ENCODE results near the gene SLC25A11. TPM values are rescaled to one million over a fixed set of nuclear protein-coding genes. Genes with fewer than 3 reads are reported as not detected.

Gene SLC25A11
- total RNA-seq, 1 experiment from 2014 or later: 75.1 TPM

DNA sequence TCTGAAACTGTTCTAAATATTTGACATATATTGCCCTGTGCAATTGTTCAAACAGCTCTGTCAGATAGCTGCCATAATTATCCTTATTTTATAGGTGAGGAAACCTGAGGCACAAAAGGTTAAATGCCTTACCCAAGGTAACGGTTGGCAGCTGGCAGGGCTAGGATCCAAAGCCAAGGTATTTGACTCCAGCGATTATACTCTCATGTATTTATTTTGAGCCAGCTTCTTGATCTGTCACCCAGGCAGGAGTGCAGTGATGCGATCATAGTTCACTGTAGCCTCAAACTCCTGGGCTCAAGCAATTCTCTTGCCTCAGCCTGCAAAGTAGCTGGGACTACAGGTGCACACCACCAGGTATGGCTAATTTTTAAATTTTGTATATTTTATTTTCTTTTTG lies 18.3 kb upstream of the SLC25A11 start:
- H3K79me2 ChIP-seq (ENCODE audit: insufficient read depth, low read length): no peaks in the 10 kb centered on the region
- H3K9me3 ChIP-seq (ENCODE audit: control insufficient read depth in 1 of 2, insufficient read depth in 1 of 2, low read depth in 1 of 2, low read length in 2 of 2): no peaks in the 10 kb centered on the region
- ATAC-seq (no peak), DNase-seq (ENCODE audit: low read depth, low spot score) (no peak)
- H3K4me1 ChIP-seq (ENCODE audit: control insufficient read depth in 1 of 2, insufficient read depth in 2 of 2, low read length in 2 of 2): peaks cover 4 to 16% of the 10 kb centered on the region in 2 experiments; a peak in 2 of 4 replicates
- H3K36me3 ChIP-seq (ENCODE audit: control insufficient read depth in 1 of 2, insufficient read depth in 2 of 2, low read length in 2 of 2): no peaks in the 10 kb centered on the region
- H3K9me2 ChIP-seq (ENCODE audit: insufficient read depth): no peaks in the 10 kb centered on the region
- H3K4me3 ChIP-seq (replicated peaks in 1 of 2; ENCODE audit: low read depth in 1 of 2, low read length in 2 of 2): no peak overlapping the region
- TF ChIP-seq ELF1 (IDR thresholded peaks at IDR 0.05; ENCODE audit: borderline replicate concordance, low read depth) (no peak), CEBPB (IDR thresholded peaks at IDR 0.05; ENCODE audit: low read depth) (no peak), POLR2A (IDR thresholded peaks at IDR 0.05; ENCODE audit: borderline replicate concordance, extremely low read depth, insufficient read depth, insufficient read length) (no peak), SIN3A (IDR thresholded peaks at IDR 0.05; ENCODE audit: low read depth) (no peak), SP1 (IDR thresholded peaks at IDR 0.05; ENCODE audit: low read depth) (no peak), TCF7L2 (IDR thresholded peaks at IDR 0.05; ENCODE audit: borderline replicate concordance, extremely low read depth, insufficient read depth, insufficient read length) (no peak), EZH2phosphoT487 (IDR thresholded peaks at IDR 0.05; ENCODE audit: borderline replicate concordance) (no peak), RAD21 (IDR thresholded peaks at IDR 0.05; ENCODE audit: low read depth) (no peak), EGR1 (IDR thresholded peaks at IDR 0.05; ENCODE audit: low read depth) (no peak), EZH2 (IDR thresholded peaks at IDR 0.05) (no peak), FOSL1 (IDR thresholded peaks at IDR 0.05; ENCODE audit: low read depth) (no peak), ZNF274 (IDR thresholded peaks at IDR 0.05; ENCODE audit: low read depth, low read length) (no peak), ZFX (IDR thresholded peaks at IDR 0.05) (no peak), JUND (IDR thresholded peaks at IDR 0.05) (no peak), SRF (IDR thresholded peaks at IDR 0.05; ENCODE audit: low read depth) (no peak)
- TF ChIP-seq, protein P1, sequence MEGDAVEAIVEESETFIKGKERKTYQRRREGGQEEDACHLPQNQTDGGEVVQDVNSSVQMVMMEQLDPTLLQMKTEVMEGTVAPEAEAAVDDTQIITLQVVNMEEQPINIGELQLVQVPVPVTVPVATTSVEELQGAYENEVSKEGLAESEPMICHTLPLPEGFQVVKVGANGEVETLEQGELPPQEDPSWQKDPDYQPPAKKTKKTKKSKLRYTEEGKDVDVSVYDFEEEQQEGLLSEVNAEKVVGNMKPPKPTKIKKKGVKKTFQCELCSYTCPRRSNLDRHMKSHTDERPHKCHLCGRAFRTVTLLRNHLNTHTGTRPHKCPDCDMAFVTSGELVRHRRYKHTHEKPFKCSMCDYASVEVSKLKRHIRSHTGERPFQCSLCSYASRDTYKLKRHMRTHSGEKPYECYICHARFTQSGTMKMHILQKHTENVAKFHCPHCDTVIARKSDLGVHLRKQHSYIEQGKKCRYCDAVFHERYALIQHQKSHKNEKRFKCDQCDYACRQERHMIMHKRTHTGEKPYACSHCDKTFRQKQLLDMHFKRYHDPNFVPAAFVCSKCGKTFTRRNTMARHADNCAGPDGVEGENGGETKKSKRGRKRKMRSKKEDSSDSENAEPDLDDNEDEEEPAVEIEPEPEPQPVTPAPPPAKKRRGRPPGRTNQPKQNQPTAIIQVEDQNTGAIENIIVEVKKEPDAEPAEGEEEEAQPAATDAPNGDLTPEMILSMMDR (IDR thresholded peaks at IDR 0.05 in 2 of 3, conservative IDR thresholded peaks at IDR 0.05 in 1 of 3; ENCODE audit: borderline replicate concordance in 1 of 3, insufficient read depth in 1 of 3, low read depth in 2 of 3, low read length in 2 of 3): no peak
- TF ChIP-seq, protein P2, sequence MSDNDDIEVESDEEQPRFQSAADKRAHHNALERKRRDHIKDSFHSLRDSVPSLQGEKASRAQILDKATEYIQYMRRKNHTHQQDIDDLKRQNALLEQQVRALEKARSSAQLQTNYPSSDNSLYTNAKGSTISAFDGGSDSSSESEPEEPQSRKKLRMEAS (IDR thresholded peaks at IDR 0.05): no peak
- TF ChIP-seq, protein P3, sequence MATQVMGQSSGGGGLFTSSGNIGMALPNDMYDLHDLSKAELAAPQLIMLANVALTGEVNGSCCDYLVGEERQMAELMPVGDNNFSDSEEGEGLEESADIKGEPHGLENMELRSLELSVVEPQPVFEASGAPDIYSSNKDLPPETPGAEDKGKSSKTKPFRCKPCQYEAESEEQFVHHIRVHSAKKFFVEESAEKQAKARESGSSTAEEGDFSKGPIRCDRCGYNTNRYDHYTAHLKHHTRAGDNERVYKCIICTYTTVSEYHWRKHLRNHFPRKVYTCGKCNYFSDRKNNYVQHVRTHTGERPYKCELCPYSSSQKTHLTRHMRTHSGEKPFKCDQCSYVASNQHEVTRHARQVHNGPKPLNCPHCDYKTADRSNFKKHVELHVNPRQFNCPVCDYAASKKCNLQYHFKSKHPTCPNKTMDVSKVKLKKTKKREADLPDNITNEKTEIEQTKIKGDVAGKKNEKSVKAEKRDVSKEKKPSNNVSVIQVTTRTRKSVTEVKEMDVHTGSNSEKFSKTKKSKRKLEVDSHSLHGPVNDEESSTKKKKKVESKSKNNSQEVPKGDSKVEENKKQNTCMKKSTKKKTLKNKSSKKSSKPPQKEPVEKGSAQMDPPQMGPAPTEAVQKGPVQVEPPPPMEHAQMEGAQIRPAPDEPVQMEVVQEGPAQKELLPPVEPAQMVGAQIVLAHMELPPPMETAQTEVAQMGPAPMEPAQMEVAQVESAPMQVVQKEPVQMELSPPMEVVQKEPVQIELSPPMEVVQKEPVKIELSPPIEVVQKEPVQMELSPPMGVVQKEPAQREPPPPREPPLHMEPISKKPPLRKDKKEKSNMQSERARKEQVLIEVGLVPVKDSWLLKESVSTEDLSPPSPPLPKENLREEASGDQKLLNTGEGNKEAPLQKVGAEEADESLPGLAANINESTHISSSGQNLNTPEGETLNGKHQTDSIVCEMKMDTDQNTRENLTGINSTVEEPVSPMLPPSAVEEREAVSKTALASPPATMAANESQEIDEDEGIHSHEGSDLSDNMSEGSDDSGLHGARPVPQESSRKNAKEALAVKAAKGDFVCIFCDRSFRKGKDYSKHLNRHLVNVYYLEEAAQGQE (IDR thresholded peaks at IDR 0.05; ENCODE audit: low read depth): no peak
- H3K27me3 ChIP-seq (ENCODE audit: insufficient read depth, low read length): no peaks in the 10 kb centered on the region
- CTCF ChIA-PET: interaction anchor here (2.1 kb wide), 1 partner anchor 9 kb away, joined by 7 read pairs; the partner anchor contains the start of gene SPAG7
- H2AFZ ChIP-seq (ENCODE audit: low read depth, low read length, poor library complexity, severe bottlenecking): no peak overlapping the region
- no TSS peak for BruUV-seq (replicated peaks)
- H3K27ac ChIP-seq (ENCODE audit: low read depth, low read length): no peak overlapping the region
- intact Hi-C loops (cut with micrococcal nuclease): no loop called here
- POLR2A ChIA-PET: interaction anchor here (4.6 kb wide), 1 partner anchor 9 kb away, joined by 27 read pairs; the partner anchor contains the start of gene SPAG7
- RAD21 ChIA-PET (ENCODE audit: low non-redundant PET in 1 of 2, low total read pairs in 2 of 2, uncharacterized antibody in 2 of 2, unreplicated experiment in 2 of 2): no interaction called here
- H3K9ac ChIP-seq (ENCODE audit: low read length): no peak overlapping the region
- no peak overlapping the region for H3K4me2 ChIP-seq (ENCODE audit: low read length)
- H4K20me1 ChIP-seq (ENCODE audit: insufficient read depth): no peaks in the 10 kb centered on the region
